Measurements from ENCODE around the gene SPRR2G.

- TF ChIP-seq, protein P1, sequence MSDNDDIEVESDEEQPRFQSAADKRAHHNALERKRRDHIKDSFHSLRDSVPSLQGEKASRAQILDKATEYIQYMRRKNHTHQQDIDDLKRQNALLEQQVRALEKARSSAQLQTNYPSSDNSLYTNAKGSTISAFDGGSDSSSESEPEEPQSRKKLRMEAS (IDR thresholded peaks at IDR 0.05; ENCODE audit: low read depth, low read length): no peak
- TF ChIP-seq CTCF (IDR thresholded peaks at IDR 0.05; ENCODE audit: low read depth, low read length) (no peak), POLR2A (IDR thresholded peaks at IDR 0.05; ENCODE audit: extremely low read depth, insufficient read length) (no peak)
These were observed 1.8 kb upstream of the SPRR2G start for GRCh38 chr1:153152481-153152880.

Measured in NB4 (cell line).